Activated CD8-positive, alpha-beta memory T cell treated with anti-CD3 and anti-CD28 coated beads, Interleukin-2, amount 10 ng/mL, durations not matched to agents 7 days and 5 days (primary cell): Measurements from ENCODE around the gene F8A3. TPM values are rescaled to one million over a fixed set of nuclear protein-coding genes. Genes with fewer than 3 reads are reported as not detected.
"Not testable (repeated sequence)": the region's sequence is repeated elsewhere in the genome, so short reads cannot be mapped to it uniquely, and the experiment has no call there.

ENCODE experiments used
- ATAC-seq: fragments of 150-1000 bp; cut with Tn5 transposase; one replicate; pipeline ENCODE4 v1.10.0; 2021; ENCODE audit warnings: moderate library complexity
- CTCF ChIA-PET: fragments of 350-600 bp; sonication (Branson Sonifier 250); formaldehyde crosslinking; loops from one replicate; lab custom pipeline; 2021; ENCODE audit warnings: antibody characterized with exemption; lab: Charles Lee
- DNase-seq: peaks from one replicate; pipeline ENCODE4 v3.0.0-alpha.2; 2020
- H3K27ac Mint-ChIP-seq: one replicate; pipeline ENCODE4 v1.8.0; 2021; ENCODE audit warnings: mild to moderate bottlenecking, mixed read lengths
- H3K27me3 Mint-ChIP-seq: one replicate; pipeline ENCODE4 v1.8.0; 2021; ENCODE audit warnings: mixed read lengths
- H3K36me3 Mint-ChIP-seq: one replicate; pipeline ENCODE4 v1.8.0; 2021; ENCODE audit warnings: mild to moderate bottlenecking, mixed read lengths
- H3K4me1 Mint-ChIP-seq: one replicate; pipeline ENCODE4 v1.8.0; 2021; ENCODE audit warnings: mixed read lengths
- H3K4me3 Mint-ChIP-seq: one replicate; pipeline ENCODE4 v1.8.0; 2021; ENCODE audit warnings: mild to moderate bottlenecking, moderate library complexity, mixed read lengths
- H3K9me3 Mint-ChIP-seq: one replicate; pipeline ENCODE4 v1.8.0; 2022; ENCODE audit warnings: low read depth, mixed read lengths
- total RNA-seq, 2 experiments: library from RNA; stranded (reverse); gene quantifications; one replicate each; pipeline ENCODE4 v1.2.3, GENCODE V29; 2021

F8A3 gene
- total RNA-seq = 10 to 100 TPM; 10.5 to 10.8 TPM

DNA sequence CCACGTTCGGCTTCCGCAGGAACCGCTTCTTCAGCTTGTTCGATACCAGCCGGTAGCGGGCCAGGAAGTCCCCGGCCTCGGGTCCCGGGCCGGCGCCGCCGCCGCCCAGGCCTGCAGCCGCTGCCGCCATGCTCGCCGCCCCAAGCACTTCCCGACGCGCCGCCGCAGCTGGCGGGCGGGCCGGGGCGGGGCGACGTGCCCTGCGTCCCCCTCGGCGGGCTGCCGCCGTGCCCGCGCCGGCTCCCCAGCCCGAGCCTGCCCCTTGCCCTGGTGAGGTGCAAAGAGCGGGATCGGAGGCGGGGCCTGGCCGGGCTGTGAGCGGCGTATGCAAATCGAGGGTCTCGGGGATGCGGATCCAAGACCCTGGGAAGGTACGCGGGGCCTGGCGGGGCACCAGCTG, at the start of gene F8A3:
TSS of gene F8A3 (minus strand) at position 150 of the 400 bp plus-strand sequence. CDS start at position 130, 20 bp downstream.
- peak; percentile 75 for ATAC-seq
- CTCF ChIA-PET, DNase-seq, H3K9me3 Mint-ChIP-seq, H3K4me1 Mint-ChIP-seq, H3K27me3 Mint-ChIP-seq, H3K36me3 Mint-ChIP-seq, H3K4me3 Mint-ChIP-seq, H3K27ac Mint-ChIP-seq: not testable (repeated sequence)

DNA sequence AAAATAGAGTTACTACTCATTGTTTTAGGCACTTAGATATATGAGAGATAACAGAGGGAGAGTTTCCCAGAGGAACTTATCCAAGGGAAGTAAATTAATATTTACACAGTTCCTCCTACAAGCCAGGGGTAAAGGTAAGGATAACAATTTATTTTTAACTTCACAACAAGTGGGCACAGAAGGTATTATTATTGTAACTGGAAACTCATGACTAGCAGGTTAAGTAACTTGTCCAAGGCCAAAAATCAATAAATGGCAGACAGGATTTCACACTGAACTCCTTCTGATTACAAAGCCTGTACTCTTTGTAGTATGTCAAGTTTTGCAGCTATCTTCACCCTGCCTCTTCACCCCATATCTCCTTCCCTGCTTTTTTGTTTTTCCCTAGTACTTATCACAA, 46.9 kb upstream of the F8A3 start:
- ATAC-seq = no peak

DNA sequence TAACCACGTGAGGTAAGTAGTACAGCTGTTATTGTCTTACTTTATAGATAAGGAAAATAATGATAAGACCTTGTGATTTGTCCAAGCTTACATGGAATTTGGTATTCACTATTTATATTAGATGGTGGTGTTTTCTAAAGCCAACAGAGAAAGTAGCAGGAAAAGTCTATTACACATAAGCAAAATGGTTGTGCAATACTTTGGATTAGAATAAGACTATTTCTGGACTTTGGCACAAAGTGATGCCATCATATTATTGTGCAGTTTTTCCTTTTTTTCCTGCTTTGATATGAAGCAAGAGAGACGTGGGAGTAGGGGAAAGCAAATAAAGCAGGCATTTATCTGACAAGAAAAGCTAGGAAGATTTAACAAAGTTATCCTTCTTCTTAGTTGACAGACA, 36.7 kb upstream of the F8A3 start:
- DNase-seq, H3K9me3 Mint-ChIP-seq, H3K4me3 Mint-ChIP-seq, H3K27ac Mint-ChIP-seq, ATAC-seq, CTCF ChIA-PET, H3K4me1 Mint-ChIP-seq, H3K27me3 Mint-ChIP-seq, H3K36me3 Mint-ChIP-seq: not testable (repeated sequence)

More for the DNA sequence above, 46.9 kb upstream of the F8A3 start:
- H3K27ac Mint-ChIP-seq = no peak overlapping the region
- H3K4me1 Mint-ChIP-seq = no peaks in the 10 kb centered on the region
- no peaks in the 10 kb centered on the region for H3K9me3 Mint-ChIP-seq
- H3K4me3 Mint-ChIP-seq = no peak overlapping the region
- no peaks in the 10 kb centered on the region for H3K27me3 Mint-ChIP-seq
- DNase-seq = no peak
- H3K36me3 Mint-ChIP-seq = peaks cover 26% of the 10 kb centered on the region
- CTCF ChIA-PET = no interaction called here

DNA sequence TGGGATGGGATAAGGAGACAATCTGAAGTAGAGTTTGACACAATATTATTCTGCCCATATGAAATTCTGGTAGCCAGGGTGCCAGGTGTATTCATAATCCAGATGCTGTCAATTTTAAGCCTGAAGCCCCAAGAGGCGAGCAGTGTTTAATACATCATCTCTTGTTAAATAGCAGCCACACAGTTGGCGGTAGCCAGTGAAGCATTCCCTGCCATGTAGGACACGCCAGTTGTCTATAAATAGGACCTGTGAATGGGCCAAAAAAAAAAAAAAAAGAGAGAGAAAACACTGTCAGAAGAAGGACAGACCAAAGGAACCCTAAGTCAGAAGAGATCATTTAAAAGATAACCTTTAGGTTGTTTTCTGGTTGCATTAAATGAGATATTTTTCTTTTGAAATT, 33.0 kb upstream of the F8A3 start:
- H3K4me3 Mint-ChIP-seq, DNase-seq, H3K27ac Mint-ChIP-seq, H3K4me1 Mint-ChIP-seq, ATAC-seq, H3K36me3 Mint-ChIP-seq, H3K9me3 Mint-ChIP-seq, CTCF ChIA-PET, H3K27me3 Mint-ChIP-seq: not testable (repeated sequence)

DNA sequence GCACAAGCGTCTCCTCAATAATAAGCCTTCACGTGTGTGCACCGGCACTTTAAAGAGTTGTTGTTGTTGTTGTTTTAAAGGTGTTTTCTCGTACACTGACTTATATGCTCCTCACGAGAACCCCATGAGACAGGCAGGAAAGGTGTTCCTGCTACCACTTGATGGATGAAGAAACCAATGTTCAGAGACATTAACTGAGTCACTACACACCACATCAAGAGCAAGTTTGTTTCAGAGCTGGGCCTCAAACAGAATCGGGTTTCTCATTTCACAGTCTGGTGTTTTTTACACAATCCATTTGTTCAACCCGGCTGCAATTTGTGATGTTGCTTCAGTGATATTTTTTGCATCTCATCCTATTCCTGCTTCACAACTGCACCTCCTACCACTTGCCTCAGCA, 18.7 kb upstream of the F8A3 start:
- H3K9me3 Mint-ChIP-seq, DNase-seq, H3K27ac Mint-ChIP-seq, H3K27me3 Mint-ChIP-seq, H3K36me3 Mint-ChIP-seq, H3K4me1 Mint-ChIP-seq, CTCF ChIA-PET, H3K4me3 Mint-ChIP-seq, ATAC-seq: not testable (repeated sequence)

DNA sequence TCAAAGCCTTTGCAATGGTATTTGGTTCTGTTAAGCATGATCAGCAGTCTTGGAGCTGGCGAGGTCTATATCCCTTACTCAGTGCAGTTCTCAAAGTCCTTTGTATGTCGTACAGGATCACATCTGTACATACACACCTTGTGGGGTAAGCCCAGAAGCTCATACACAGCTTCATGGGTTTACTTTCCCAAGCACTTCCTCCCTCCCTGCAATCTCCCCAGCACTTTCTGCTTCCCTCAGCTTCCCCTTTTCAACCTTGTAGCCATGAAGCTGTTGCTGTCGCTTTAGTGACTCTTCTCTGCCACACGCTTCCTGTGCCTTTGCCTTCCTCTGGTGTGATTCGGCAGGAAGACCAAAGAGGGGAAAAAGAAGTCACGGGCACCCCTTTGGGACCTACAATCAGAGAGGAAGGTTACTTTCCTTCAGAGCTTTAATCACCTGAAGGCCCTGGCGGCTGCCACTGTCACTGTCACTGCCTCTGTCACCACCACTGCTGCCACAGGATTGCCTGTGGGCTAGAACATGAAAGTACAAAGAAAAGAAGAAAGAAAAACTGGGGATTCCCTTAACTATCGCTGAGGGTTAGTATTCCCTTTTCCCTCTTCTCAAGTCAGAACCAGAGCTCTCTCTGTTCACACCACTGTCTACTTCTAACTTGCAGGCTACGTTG, 8.0 kb upstream of the F8A3 start:
- CTCF ChIA-PET, H3K4me1 Mint-ChIP-seq, H3K27ac Mint-ChIP-seq, DNase-seq, H3K36me3 Mint-ChIP-seq, H3K27me3 Mint-ChIP-seq, H3K4me3 Mint-ChIP-seq, H3K9me3 Mint-ChIP-seq: not testable (repeated sequence)
- ATAC-seq = peak; percentile 83

DNA sequence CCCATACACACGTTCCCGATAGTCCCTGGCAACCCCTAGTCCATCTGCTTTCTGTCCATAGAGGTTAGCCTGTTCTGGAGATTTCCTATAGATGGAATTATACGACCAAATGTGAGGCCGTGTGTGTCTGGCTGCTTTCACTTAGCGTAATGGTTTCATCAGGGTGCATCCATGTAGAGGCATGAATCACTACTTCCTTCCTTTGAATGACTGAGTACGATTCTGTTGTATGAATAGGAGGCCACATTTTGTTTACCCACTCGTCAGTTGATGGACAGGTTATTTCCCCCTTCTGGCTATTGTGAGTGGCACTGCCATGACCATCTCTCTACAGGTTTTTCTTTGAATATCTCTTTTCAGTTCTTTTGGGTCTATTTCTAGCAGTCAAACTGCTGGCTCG, 2.1 kb upstream of the F8A3 start:
- DNase-seq, H3K9me3 Mint-ChIP-seq, H3K27me3 Mint-ChIP-seq, CTCF ChIA-PET, H3K4me1 Mint-ChIP-seq, H3K36me3 Mint-ChIP-seq, H3K27ac Mint-ChIP-seq, H3K4me3 Mint-ChIP-seq: not testable (repeated sequence)
- ATAC-seq = peak; percentile 54

DNA sequence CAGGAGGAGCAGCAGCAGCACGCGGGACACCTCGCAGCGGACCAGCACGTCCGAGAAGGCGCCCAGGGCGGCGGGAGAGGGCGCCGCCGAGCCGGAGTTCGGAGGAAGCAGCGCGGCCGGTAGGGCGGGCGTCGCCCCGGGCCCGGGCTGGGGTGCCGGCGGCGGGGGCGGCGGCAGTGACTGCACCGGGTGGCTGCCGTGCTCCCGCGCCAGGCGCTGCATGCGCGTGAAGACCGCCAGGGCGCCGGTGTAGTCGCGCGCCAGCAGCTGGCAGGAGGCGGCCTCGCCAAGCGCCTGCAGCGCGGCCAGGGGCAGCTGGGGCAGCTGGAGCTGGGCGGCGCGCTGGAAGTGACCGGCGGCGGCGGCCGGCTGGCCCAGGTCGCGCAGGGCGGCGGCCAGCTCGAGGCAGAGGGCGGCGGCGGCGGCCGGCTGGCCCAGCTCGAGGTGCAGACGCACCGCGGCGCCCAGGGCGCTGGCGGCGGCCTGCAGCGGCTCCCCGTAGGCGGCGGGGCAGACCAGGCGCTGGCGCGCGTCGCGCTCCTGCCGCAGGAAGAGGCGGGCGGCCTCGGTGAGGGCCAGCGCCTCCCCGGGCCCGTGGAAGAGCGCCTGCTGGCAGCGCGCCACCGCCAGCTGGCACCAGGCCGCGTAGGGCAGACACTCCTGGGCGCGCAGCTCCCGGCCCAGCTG, 516 bp downstream of the F8A3 start:
- H3K27me3 Mint-ChIP-seq, H3K4me3 Mint-ChIP-seq, DNase-seq, H3K36me3 Mint-ChIP-seq, H3K27ac Mint-ChIP-seq, CTCF ChIA-PET, H3K9me3 Mint-ChIP-seq, H3K4me1 Mint-ChIP-seq: not testable (repeated sequence)
- ATAC-seq = peak; percentile 52

DNA sequence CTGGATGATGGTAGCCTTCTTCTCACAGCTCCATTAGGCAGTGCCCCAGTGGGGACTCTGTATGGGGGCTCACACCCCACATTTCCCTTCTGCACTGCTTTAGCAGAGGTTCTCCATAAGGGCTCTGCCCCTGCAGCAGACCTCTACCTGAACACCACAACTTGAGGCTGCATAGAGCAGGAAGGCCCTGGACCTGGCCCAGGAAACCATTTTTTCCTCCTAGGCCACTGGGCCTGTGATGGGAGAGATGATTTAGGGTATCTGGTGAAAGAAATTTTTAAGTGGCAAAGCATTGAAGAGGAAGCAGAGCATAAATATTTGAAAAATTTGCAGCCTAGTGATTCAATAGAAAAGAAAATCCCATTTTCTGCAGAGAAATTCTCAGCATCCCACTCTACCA, 17.3 kb downstream of the F8A3 start:
- DNase-seq = no peak
- Mint-ChIP-seq H3K36me3 (peaks cover 9% of the 10 kb centered on the region), H3K4me3 (no peak overlapping the region), H3K9me3 (peaks cover 3% of the 10 kb centered on the region), H3K27ac (no peak overlapping the region), H3K27me3 (no peaks in the 10 kb centered on the region), H3K4me1 (no peaks in the 10 kb centered on the region)
- no peak for ATAC-seq
- CTCF ChIA-PET = no interaction called here

DNA sequence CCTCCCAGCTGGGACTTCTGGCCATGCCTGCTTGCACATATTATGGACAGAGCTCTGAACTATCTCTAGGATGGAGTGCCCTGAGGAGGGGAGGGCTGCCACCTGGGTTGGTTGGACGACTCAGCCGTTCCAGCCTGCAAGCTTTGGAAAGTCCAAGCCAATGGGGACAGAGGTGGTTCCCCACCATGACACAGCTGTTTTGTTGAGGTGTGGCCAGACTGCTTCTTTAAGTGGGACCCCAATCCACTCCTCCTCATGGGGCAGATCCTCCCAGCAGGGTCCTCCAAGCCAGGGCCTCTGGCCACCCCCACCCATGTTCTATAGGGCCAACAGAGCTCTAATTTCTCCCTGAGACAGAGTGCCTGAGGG, 22.7 kb downstream of the F8A3 start:
- Mint-ChIP-seq H3K4me3 (no peak overlapping the region), H3K4me1 (no peaks in the 10 kb centered on the region), H3K36me3 (peaks cover 6% of the 10 kb centered on the region), H3K9me3 (no peaks in the 10 kb centered on the region), H3K27me3 (no peaks in the 10 kb centered on the region), H3K27ac (no peak overlapping the region)
- CTCF ChIA-PET = no interaction called here
- no peak for DNase-seq
- ATAC-seq = no peak

DNA sequence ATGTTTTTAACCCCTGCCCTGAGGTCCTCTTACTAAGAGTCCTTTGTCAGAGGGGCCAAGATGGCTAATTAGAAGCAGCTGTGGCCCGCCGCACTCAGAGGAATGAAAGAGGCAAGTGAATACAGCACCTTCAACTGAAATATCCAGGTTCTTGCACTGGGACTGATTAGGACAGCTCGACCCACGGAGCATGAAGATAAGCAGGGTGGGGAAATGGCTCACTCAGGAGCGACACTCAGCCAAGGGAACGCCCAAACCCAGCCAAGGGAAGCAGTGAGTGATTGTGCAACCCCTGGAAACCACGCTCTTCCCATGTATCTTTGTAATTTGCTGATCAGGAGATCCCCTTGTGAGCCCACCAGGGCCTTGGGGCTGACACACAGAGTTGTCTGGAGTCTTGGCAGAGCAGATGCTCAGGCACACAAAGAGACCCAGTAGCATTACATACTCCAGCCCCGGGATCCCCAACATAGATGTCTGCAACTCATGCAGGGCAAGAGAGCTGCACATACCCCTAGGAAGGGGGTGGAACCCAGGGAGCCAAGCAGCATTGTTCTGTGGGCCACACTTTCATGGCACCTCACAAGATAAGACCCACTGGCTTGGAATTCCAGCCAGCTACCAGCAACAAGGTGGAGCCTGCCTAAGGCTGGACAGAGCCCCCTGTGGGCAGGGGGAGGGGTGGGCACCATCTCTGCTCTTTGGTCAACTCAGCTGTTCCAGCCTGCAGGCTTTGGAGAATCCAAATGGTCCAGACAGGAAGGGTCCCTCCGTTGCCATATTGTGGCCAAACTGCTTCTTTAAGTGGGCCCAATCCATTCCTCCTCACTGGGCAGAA, 23.3 kb downstream of the F8A3 start:
- no peaks in the 10 kb centered on the region for H3K9me3 Mint-ChIP-seq
- ATAC-seq = no peak
- DNase-seq = no peak
- no peak overlapping the region for H3K4me3 Mint-ChIP-seq
- no peaks in the 10 kb centered on the region for H3K4me1 Mint-ChIP-seq
- H3K27me3 Mint-ChIP-seq = no peaks in the 10 kb centered on the region
- H3K36me3 Mint-ChIP-seq = peaks cover 4% of the 10 kb centered on the region
- no peak overlapping the region for H3K27ac Mint-ChIP-seq
- CTCF ChIA-PET = no interaction called here

DNA sequence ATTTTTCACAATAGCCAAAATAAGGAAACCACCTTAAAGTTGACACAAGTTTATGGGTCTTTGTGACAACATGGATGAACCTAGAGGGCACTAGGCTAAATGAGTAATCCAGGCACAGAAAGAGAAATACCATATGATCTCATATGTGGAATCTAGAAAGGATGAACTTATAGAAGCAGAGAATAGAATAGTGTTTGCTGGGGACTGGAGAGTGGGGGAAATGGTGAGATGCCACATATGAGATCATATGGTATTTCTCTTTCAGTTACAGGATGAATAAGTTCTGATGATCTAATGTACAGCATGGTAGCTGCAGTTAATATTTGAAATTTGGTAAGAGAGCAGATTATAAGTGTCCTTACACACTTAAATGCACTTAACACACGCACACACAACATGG, 40.7 kb downstream of the F8A3 start:
- no peaks in the 10 kb centered on the region for H3K4me1 Mint-ChIP-seq
- ATAC-seq (no peak), DNase-seq (no peak)
- H3K27ac Mint-ChIP-seq = no peak overlapping the region
- no peaks in the 10 kb centered on the region for H3K36me3 Mint-ChIP-seq
- H3K27me3 Mint-ChIP-seq = no peaks in the 10 kb centered on the region
- H3K4me3 Mint-ChIP-seq = no peak overlapping the region
- CTCF ChIA-PET = no interaction called here
- H3K9me3 Mint-ChIP-seq = no peaks in the 10 kb centered on the region
